ENCODE data around the gene KDM8. TPM values are rescaled to one million over a fixed set of nuclear protein-coding genes. Genes with fewer than 3 reads are reported as not detected.

KDM8 gene
- total and polyA plus RNA-seq, 9 of the 15 experiments (the other 6 are each of a cell fraction or from before 2014, with no cell fraction given): 0.61 to 9.1 (median 5.4) TPM

- TF ChIP-seq CXXC5 (CRISPR knock-in tag; IDR thresholded peaks at IDR 0.05) (peak; percentile 44), SMARCC2 (IDR thresholded peaks at IDR 0.05; ENCODE audit: low read depth) (no peak), RAD51 (IDR thresholded peaks at IDR 0.05; ENCODE audit: borderline replicate concordance, low read depth) (no peak), ZKSCAN1 (IDR thresholded peaks at IDR 0.05; ENCODE audit: low read depth, low read length) (0 out of 2 replicates have a peak, but pooled peaks have one; percentile 13)
Measured at GRCh38 chr16:27179500-27180072, 23.7 kb upstream of the KDM8 start (continued).

DNA sequence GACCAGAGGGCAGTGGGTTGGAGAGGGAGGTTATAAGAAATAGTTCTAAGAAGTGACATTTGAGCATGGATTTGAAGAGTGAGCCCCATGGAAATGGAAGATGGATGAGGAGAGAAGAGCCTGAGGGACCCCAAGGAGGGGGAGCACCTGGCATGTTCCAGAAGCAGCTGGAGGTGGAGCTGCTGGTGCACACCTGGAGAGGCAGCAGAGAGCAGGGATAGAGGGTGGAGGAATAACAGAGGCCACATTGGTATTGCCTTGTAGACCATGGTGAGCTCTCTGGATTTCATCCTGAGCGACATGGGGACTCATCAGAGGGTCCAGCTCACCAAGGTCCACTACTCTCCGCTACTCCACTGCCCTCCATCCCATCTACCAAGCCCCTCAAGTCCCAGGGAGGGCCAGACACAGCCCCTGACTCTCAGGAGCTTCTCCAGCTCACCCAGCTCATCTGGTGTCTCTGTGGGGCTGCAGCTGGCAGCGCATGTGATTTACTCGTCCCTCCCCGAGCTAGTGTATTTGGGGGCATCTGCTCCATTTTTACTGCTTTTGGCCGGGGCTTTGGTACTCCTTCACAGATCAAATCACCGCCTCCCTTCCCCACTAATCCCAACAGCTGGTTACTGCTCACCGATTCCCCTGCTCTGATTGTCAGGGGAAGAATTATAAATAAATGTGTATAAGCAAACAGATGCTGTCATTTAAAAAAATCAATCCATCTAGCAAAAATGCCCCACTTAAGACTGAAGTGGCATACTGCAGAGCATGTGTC, 22.1 kb upstream of the KDM8 start:
- Histone ChIP-seq H3K9me3 (replicated peaks; ENCODE audit: control insufficient read depth, insufficient read depth, low read depth, low read length) (no peaks in the 10 kb centered on the region), H3K4me1 (replicated peaks in 1 of 2; ENCODE audit: control insufficient read depth in 2 of 2, insufficient read depth in 2 of 2, low read length in 2 of 2) (no peaks in the 10 kb centered on the region; a peak in 1 of 5 replicates), H3K9me1 (ENCODE audit: control insufficient read depth, insufficient read depth, low read length) (no peaks in the 10 kb centered on the region), H4K20me1 (replicated peaks; ENCODE audit: control insufficient read depth, insufficient read depth, low read length) (no peaks in the 10 kb centered on the region), H3K36me3 (ENCODE audit: control insufficient read depth, insufficient read depth, low read length) (no peaks in the 10 kb centered on the region), H3K4me3 (no peak overlapping the region), H3K9ac (ENCODE audit: insufficient read depth in 1 of 2, low read depth in 2 of 2, low read length in 2 of 2) (no peak overlapping the region), H2AFZ (ENCODE audit: low read depth, low read length) (no peak overlapping the region), H3K79me2 (ENCODE audit: control insufficient read depth, insufficient read depth, low read length) (no peaks in the 10 kb centered on the region), H3K4me2 (ENCODE audit: insufficient read depth, low read length) (no peak overlapping the region), H3K27ac (ENCODE audit: extremely low read depth, low read depth, low read length) (no peak overlapping the region), H3K27me3 (ENCODE audit: control insufficient read depth in 2 of 2, insufficient read depth in 2 of 2, low read length in 2 of 2) (peaks cover 0 to 4% of the 10 kb centered on the region in 2 experiments; a peak in 1 of 5 replicates)
- FAIRE-seq (no peak), DNase-seq (ENCODE audit: extremely low read depth in 1 of 4, low spot score in 3 of 4) (no peak), ATAC-seq (peak; percentile 31; the same call in 1 of the 3 replicates)
- ChIA-PET CTCF (ENCODE audit: low intra/inter-chr PET ratio) (no interaction called here), POLR2A (interaction anchor here (0.6 to 0.9 kb wide), 4 partner anchors 9 to 23 kb away, joined by 3 read pairs; no protein-coding TSS in a partner anchor)
- BruUV-seq (replicated peaks): no TSS peak
- WGBS (ENCODE audit: insufficient coverage, low coverage, missing lambda C conversion rate): 0% methylated on average over 8 of the region's 8 CpGs
- in situ Hi-C loops (cut with MboI) (no loop called here), intact Hi-C loops (cut with micrococcal nuclease) (loop anchor here (5.0 kb wide), 1 partner anchor 46 kb away; no protein-coding TSS in a partner anchor)
- no peak for TF ChIP-seq ZNF75A (CRISPR knock-in tag; IDR thresholded peaks at IDR 0.05)
- TF ChIP-seq, protein P1, sequence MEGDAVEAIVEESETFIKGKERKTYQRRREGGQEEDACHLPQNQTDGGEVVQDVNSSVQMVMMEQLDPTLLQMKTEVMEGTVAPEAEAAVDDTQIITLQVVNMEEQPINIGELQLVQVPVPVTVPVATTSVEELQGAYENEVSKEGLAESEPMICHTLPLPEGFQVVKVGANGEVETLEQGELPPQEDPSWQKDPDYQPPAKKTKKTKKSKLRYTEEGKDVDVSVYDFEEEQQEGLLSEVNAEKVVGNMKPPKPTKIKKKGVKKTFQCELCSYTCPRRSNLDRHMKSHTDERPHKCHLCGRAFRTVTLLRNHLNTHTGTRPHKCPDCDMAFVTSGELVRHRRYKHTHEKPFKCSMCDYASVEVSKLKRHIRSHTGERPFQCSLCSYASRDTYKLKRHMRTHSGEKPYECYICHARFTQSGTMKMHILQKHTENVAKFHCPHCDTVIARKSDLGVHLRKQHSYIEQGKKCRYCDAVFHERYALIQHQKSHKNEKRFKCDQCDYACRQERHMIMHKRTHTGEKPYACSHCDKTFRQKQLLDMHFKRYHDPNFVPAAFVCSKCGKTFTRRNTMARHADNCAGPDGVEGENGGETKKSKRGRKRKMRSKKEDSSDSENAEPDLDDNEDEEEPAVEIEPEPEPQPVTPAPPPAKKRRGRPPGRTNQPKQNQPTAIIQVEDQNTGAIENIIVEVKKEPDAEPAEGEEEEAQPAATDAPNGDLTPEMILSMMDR (IDR thresholded peaks at IDR 0.05 in 2 of 3, conservative IDR thresholded peaks at IDR 0.05 in 1 of 3; ENCODE audit: insufficient read depth in 2 of 3, low read depth in 1 of 3, low read length in 3 of 3): peak in 2 of 3 experiments; percentile 20 to 28; a peak in 2 of 6 replicates

Measured in K562 (cell line).